ENCODE results near the gene KHDRBS2. TPM values are rescaled to one million over a fixed set of nuclear protein-coding genes. Genes with fewer than 3 reads are reported as not detected.
"Not testable (repeated sequence)": the region's sequence is repeated elsewhere in the genome, so short reads cannot be mapped to it uniquely, and the experiment has no call there.

Gene KHDRBS2
- total RNA-seq, 2 experiments from 2014 or later: not detected

- Mint-ChIP-seq H3K27me3 (no peaks in the 10 kb centered on the region), H3K36me3 (ENCODE audit: low read depth) (no peaks in the 10 kb centered on the region), H3K27ac (no peak overlapping the region), H3K4me3 (no peak overlapping the region), H3K4me1 (ENCODE audit: low read depth) (no peaks in the 10 kb centered on the region), H3K9me3 (peaks cover 3% of the 10 kb centered on the region)
- Histone ChIP-seq H3K27me3 (ENCODE audit: control insufficient read depth in 1 of 2, insufficient read depth in 2 of 2, low read length in 2 of 2) (no peaks in the 10 kb centered on the region), H3K9me3 (ENCODE audit: control insufficient read depth in 1 of 2, insufficient read depth in 1 of 2, low read length in 2 of 2) (no peaks in the 10 kb centered on the region), H3K4me1 (ENCODE audit: insufficient read depth, low read length) (no peaks in the 10 kb centered on the region), H3K36me3 (ENCODE audit: insufficient read depth, low read length) (no peaks in the 10 kb centered on the region), H3K4me3 (ENCODE audit: low read length) (no peak overlapping the region), H3K27ac (ENCODE audit: low read depth in 1 of 2, low read length in 2 of 2) (no peak overlapping the region)
- ChIA-PET POLR2A (no interaction called here), CTCF (no interaction called here)
- intact Hi-C loops (cut with DNase I, micrococcal nuclease): no loop called here
- ATAC-seq (ENCODE audit: poor library complexity) (no peak), DNase-seq (no peak)
- no peak for TF ChIP-seq CTCF (IDR thresholded peaks at IDR 0.05)
Measured at GRCh38 chr6:61787998-61788397, 498.0 kb downstream of the KHDRBS2 start.

GRCh38 chr6:61769446-61769845 is 516.6 kb downstream of the KHDRBS2 start:
- H3K4me1 Mint-ChIP-seq (ENCODE audit: low read depth); H3K27ac ChIP-seq (ENCODE audit: low read depth in 1 of 2, low read length in 2 of 2); CTCF ChIA-PET; H3K36me3 Mint-ChIP-seq (ENCODE audit: low read depth); H3K4me1 ChIP-seq (ENCODE audit: insufficient read depth, low read length); H3K27ac Mint-ChIP-seq; H3K27me3 ChIP-seq (ENCODE audit: control insufficient read depth in 1 of 2, insufficient read depth in 2 of 2, low read length in 2 of 2); H3K36me3 ChIP-seq (ENCODE audit: insufficient read depth, low read length); H3K4me3 Mint-ChIP-seq; intact Hi-C loops (cut with DNase I, micrococcal nuclease); ATAC-seq (ENCODE audit: poor library complexity); H3K9me3 ChIP-seq (ENCODE audit: control insufficient read depth in 1 of 2, insufficient read depth in 1 of 2, low read length in 2 of 2); H3K4me3 ChIP-seq (ENCODE audit: low read length); POLR2A ChIA-PET; DNase-seq; H3K27me3 Mint-ChIP-seq: not testable (repeated sequence)
- peaks cover 19% of the 10 kb centered on the region for H3K9me3 Mint-ChIP-seq

- Histone ChIP-seq H3K27me3 (ENCODE audit: control insufficient read depth in 1 of 2, insufficient read depth in 2 of 2, low read length in 2 of 2) (no peaks in the 10 kb centered on the region), H3K36me3 (ENCODE audit: insufficient read depth, low read length) (no peaks in the 10 kb centered on the region), H3K9me3 (ENCODE audit: control insufficient read depth in 1 of 2, insufficient read depth in 1 of 2, low read length in 2 of 2) (peaks cover 0 to 8% of the 10 kb centered on the region in 2 experiments), H3K4me3 (ENCODE audit: low read length) (no peak overlapping the region), H3K4me1 (ENCODE audit: insufficient read depth, low read length) (no peaks in the 10 kb centered on the region), H3K27ac (ENCODE audit: low read depth in 1 of 2, low read length in 2 of 2) (no peak overlapping the region)
- CTCF ChIA-PET: no interaction called here
- H3K4me1 Mint-ChIP-seq (ENCODE audit: low read depth): no peaks in the 10 kb centered on the region
- no peaks in the 10 kb centered on the region for H3K27me3 Mint-ChIP-seq
- ATAC-seq (ENCODE audit: poor library complexity): no peak
- intact Hi-C loops (cut with DNase I, micrococcal nuclease): no loop called here
- H3K9me3 Mint-ChIP-seq: peaks cover 10% of the 10 kb centered on the region
- H3K4me3 Mint-ChIP-seq: no peak overlapping the region
- no peak for DNase-seq
- no peaks in the 10 kb centered on the region for H3K36me3 Mint-ChIP-seq (ENCODE audit: low read depth)
- no peak for TF ChIP-seq CTCF (IDR thresholded peaks at IDR 0.05)
- H3K27ac Mint-ChIP-seq: no peak overlapping the region
- POLR2A ChIA-PET: no interaction called here
Measured at GRCh38 chr6:61755739-61756138, 530.3 kb downstream of the KHDRBS2 start.

- intact Hi-C loops (cut with DNase I, micrococcal nuclease): no loop called here
- ChIA-PET CTCF (interaction anchor here (0.6 kb wide), 1 partner anchor 26 kb away, joined by 3 read pairs; no protein-coding TSS in a partner anchor), POLR2A (no interaction called here)
- H3K27me3 ChIP-seq (ENCODE audit: control insufficient read depth in 1 of 2, insufficient read depth in 2 of 2, low read length in 2 of 2): no peaks in the 10 kb centered on the region
- H3K27ac ChIP-seq (ENCODE audit: low read depth in 1 of 2, low read length in 2 of 2): no peak overlapping the region
- Mint-ChIP-seq H3K4me1 (ENCODE audit: low read depth) (no peaks in the 10 kb centered on the region), H3K36me3 (ENCODE audit: low read depth) (no peaks in the 10 kb centered on the region), H3K27ac (no peak overlapping the region), H3K27me3 (no peaks in the 10 kb centered on the region), H3K9me3 (peaks cover 5% of the 10 kb centered on the region), H3K4me3 (no peak overlapping the region)
- H3K9me3 ChIP-seq (ENCODE audit: control insufficient read depth in 1 of 2, insufficient read depth in 1 of 2, low read length in 2 of 2): peaks cover 0 to 12% of the 10 kb centered on the region in 2 experiments
- H3K36me3 ChIP-seq (ENCODE audit: insufficient read depth, low read length): no peaks in the 10 kb centered on the region
- H3K4me1 ChIP-seq (ENCODE audit: insufficient read depth, low read length): no peaks in the 10 kb centered on the region
- DNase-seq: no peak
- no peak for TF ChIP-seq CTCF (IDR thresholded peaks at IDR 0.05)
- ATAC-seq (ENCODE audit: poor library complexity): no peak
- H3K4me3 ChIP-seq (ENCODE audit: low read length): no peak overlapping the region
Measured at GRCh38 chr6:61751986-61752385, 534.0 kb downstream of the KHDRBS2 start.
